AG04450 (cell line): ENCODE results near the gene DPP6. TPM values are rescaled to one million over a fixed set of nuclear protein-coding genes. Genes with fewer than 3 reads are reported as not detected.
A peak's percentile ranks its signal among the peaks of the same experiment; 100 is the strongest.

Experiments
- CTCF ChIA-PET: fragments of 300-600, 350-600 bp; formaldehyde crosslinking; extraction: SDS; loops from one replicate; lab custom pipeline; 2022; ENCODE audit warnings: antibody characterized with exemption, inconsistent platforms; lab: Charles Lee
- POLR2A ChIA-PET: fragments of 350-600 bp; formaldehyde crosslinking; extraction: SDS; loops from one replicate; lab custom pipeline; 2021; ENCODE audit warnings: antibody characterized with exemption, inconsistent platforms; lab: Yijun Ruan, JAX
- DNase-seq: peaks from one replicate; pipeline ENCODE4 v3.0.0-alpha.2; 2011; ENCODE audit warnings: low read depth, low spot score
- H3K27ac ChIP-seq: one replicate; pipeline ENCODE4 v1.5.1; 2012; ENCODE audit warnings: low read depth, low read length, control low read depth
- H3K27me3 ChIP-seq: one replicate; pipeline ENCODE4 v1.6.0; 2012; ENCODE audit warnings: low read length; ENCODE audit not compliant: control insufficient read depth, insufficient read depth
- H3K4me3 ChIP-seq: 2 replicates; pipeline ENCODE4 v1.5.1; 2011; ENCODE audit warnings: mild to moderate bottlenecking, low read depth, low read length, control low read depth
- H3K9me3 ChIP-seq: 2 replicates; pipeline ENCODE4 v1.5.1; 2012; ENCODE audit warnings: low read length; ENCODE audit not compliant: control insufficient read depth, insufficient read depth
- polyA plus RNA-seq: library from polyadenylated mRNA; depleted of rRNA; stranded (reverse); fragments of >200 nt; gene quantifications from 2 replicates; pipeline ENCODE4 v1.2.3, GENCODE V29; 2011
- TF ChIP-seq, protein P1 (sequence below): IDR thresholded peaks from 2 replicates; pipeline ENCODE4 v1.5.1; 2011; ENCODE audit warnings: low read depth, low read length, control low read depth, inconsistent platforms

DPP6 gene
- polyA plus RNA-seq, 1 experiment, result not detected

DNA sequence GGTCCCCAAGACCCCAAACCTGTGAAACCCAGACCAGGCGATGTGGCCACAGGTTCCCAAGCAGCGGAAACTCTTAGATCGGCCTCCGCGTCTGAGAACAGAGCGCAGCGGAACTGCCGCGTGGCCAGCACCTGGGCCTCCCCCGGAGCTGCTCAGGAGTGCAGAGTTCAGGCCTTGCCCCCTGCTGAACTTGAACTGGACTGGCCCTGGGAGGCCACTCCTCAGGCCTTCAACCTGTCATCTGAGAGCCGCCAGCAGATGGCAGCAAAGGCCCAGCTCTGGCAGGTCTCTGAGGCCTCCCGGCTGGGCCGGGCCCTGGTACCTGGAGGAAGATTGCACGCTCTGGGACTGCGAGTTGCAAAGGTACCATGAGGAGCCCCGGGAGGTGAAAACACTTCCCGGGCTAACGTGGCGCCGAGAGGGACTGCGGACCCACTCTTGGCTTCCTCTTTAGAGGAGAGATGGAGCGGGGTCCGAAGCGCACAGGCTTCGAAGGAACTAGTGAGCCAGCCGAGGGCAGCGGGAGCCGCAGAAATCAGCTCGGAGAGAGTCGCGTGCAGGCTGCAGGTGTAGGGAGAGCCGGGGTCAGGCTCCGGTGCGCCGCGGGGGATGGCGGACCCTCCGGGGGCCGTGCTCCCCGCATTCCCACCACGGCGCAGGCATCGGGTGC, 861.6 kb downstream of the DPP6 start:
- Histone ChIP-seq H3K27ac (no peak overlapping the region), H3K27me3 (peaks cover 2% of the 10 kb centered on the region), H3K4me3 (peak overlapping the region; percentile 32; the same call in 1 of the 2 replicates), H3K9me3 (peaks cover 19% of the 10 kb centered on the region)
- TF ChIP-seq, protein P1, sequence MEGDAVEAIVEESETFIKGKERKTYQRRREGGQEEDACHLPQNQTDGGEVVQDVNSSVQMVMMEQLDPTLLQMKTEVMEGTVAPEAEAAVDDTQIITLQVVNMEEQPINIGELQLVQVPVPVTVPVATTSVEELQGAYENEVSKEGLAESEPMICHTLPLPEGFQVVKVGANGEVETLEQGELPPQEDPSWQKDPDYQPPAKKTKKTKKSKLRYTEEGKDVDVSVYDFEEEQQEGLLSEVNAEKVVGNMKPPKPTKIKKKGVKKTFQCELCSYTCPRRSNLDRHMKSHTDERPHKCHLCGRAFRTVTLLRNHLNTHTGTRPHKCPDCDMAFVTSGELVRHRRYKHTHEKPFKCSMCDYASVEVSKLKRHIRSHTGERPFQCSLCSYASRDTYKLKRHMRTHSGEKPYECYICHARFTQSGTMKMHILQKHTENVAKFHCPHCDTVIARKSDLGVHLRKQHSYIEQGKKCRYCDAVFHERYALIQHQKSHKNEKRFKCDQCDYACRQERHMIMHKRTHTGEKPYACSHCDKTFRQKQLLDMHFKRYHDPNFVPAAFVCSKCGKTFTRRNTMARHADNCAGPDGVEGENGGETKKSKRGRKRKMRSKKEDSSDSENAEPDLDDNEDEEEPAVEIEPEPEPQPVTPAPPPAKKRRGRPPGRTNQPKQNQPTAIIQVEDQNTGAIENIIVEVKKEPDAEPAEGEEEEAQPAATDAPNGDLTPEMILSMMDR, result peak; percentile 94
- CTCF ChIA-PET, result interaction anchor here (0.6 to 3.9 kb wide), 22 partner anchors 8 to 1918 kb away, joined by 3 to 55 read pairs (median 3); no protein-coding TSS in a partner anchor
- POLR2A ChIA-PET, result interaction anchor here (0.6 kb wide), 1 partner anchor 18 kb away, joined by 6 read pairs; no protein-coding TSS in a partner anchor
- peak; percentile 26 for DNase-seq

DNA sequence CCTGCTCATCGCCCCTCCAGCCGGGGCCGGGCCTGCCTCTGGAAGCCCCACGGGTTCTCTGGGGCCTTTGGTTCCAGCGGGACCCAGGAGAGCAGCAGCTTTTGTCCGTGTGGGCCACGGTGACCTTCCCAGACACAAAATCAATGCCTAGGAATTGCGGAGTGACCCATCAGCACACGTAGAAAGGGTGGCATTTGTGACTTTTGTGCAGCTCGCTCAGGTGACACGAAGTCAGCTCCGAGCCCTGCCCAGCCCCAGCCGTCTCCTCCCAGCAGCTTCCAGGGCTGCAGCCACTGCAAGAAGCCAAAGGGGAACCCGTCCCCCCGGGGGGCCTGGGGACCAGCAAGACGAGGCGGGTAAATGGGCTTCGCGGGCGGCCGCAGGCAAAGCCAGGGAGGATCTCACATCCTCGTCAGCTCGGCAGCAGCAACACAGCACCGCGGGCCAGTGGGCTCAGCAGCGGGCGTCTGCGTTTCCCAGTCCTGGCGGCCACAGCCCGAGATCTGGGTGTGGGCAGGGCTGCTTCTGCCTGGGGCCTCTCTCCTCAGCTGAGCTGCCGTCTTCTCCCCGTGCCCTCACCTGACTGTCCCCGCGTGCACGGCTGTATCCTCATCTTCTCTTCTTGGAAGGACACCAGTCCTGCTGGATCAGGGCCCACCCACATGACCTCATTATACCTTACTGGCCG, 862.3 kb downstream of the DPP6 start:
- POLR2A ChIA-PET, result interaction anchor here (0.6 kb wide), 1 partner anchor 18 kb away, joined by 6 read pairs; no protein-coding TSS in a partner anchor
- Histone ChIP-seq H3K9me3 (peaks cover 15% of the 10 kb centered on the region), H3K27me3 (peaks cover 2% of the 10 kb centered on the region), H3K4me3 (no peak overlapping the region), H3K27ac (no peak overlapping the region)
- CTCF ChIA-PET, result interaction anchor here (0.6 to 3.9 kb wide), 14 partner anchors 9 to 825 kb away, joined by 3 to 55 read pairs (median 4); no protein-coding TSS in a partner anchor
- no peak for DNase-seq
- TF ChIP-seq, protein P1, result no peak

DNA sequence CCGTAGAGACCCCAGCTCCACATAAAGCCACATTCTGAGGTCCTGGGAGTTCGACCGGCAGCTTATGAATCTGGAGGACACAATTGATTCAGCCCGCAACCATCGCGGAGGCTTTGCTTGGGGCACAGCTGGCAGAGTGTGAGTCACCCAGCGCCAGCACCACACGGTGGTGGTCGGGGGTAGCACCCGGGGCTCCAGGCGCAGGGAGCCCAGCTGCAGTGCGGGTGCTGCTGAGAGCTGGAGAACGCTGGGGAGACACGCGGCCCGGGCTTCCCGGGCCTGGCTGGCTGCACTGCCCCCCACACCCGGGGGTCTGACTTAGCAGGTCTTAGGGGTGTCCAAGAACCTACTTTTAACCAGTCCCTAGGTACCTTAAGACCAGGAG, 862.8 kb downstream of the DPP6 start:
- Histone ChIP-seq H3K27ac (no peak overlapping the region), H3K4me3 (no peak overlapping the region), H3K9me3 (peaks cover 10% of the 10 kb centered on the region), H3K27me3 (peaks cover 2% of the 10 kb centered on the region)
- TF ChIP-seq, protein P1, result no peak
- no peak for DNase-seq
- ChIA-PET POLR2A (no interaction called here), CTCF (interaction anchor here (0.6 to 3.9 kb wide), 8 partner anchors 9 to 824 kb away, joined by 3 to 55 read pairs (median 8); no protein-coding TSS in a partner anchor)

DNA sequence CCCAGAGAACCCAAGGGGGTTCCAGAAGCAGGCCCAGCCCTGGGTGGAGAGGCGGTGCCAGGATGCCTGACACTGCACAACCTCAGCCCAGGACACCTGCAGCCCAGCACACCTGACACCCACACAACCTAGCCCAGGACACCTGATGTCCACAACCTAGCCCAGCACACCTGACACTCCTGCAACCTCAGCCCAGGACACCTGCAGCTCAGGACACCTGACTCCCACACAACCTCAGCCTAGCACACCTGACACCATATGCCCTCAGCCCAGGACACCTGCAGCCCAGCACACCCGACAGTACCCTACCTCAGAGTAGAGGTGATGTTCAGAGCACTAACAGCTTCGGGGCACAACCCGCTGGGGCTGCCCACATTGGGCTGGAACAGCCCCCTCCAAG, 863.4 kb downstream of the DPP6 start:
- Histone ChIP-seq H3K27ac (no peak overlapping the region), H3K27me3 (peaks cover 2% of the 10 kb centered on the region), H3K4me3 (no peak overlapping the region), H3K9me3 (peaks cover 8% of the 10 kb centered on the region)
- ChIA-PET CTCF (interaction anchor here (1.7 to 3.9 kb wide), 2 partner anchors 11 to 429 kb away, joined by 11 to 55 read pairs; no protein-coding TSS in a partner anchor), POLR2A (no interaction called here)
- TF ChIP-seq, protein P1, result no peak
- DNase-seq, result no peak

DNA sequence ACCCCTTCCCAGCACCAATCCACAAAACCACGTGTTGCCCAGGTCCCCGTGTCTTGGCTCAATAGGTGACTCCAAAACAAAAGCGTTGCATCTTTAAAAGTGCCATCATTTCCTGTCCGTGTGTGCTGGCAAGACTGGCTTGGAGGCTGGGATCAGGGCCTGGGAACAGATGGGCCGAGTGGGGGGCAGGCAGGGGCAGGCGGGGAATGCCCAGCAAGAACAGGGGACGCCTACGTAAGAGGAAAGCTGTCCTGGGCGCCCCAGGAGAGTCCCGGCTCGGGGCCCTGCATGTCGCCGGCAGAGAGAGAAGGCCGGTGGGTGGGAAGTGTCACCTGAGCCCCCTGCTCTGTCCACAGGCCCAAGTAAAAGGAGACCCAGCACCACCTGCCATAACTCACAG, 864.2 kb downstream of the DPP6 start:
- DNase-seq, result no peak
- ChIA-PET POLR2A (no interaction called here), CTCF (interaction anchor here (1.0 to 1.7 kb wide), 2 partner anchors 11 to 429 kb away, joined by 3 to 11 read pairs; no protein-coding TSS in a partner anchor)
- H3K27ac ChIP-seq, result no peak overlapping the region
- peaks cover 2% of the 10 kb centered on the region for H3K27me3 ChIP-seq
- peaks cover under 1% of the 10 kb centered on the region; the same call in 1 of the 2 replicates for H3K9me3 ChIP-seq
- no peak overlapping the region for H3K4me3 ChIP-seq
- TF ChIP-seq, protein P1, result no peak
